HG03571 (cell line): ENCODE data around the gene RBM15.

ENCODE experiments used
- ATAC-seq: cut with Tn5 transposase; IDR thresholded peaks from one replicate; pipeline ENCODE4 v1.9.1; 2021; ENCODE audit not compliant: unreplicated experiment

Gene RBM15

GRCh38 chr1:110347182-110347893 is 8.2 kb downstream of the RBM15 start:
- ATAC-seq, result no peak

- ATAC-seq, result no peak
These were observed 8.9 kb downstream of the RBM15 start for GRCh38 chr1:110348050-110348449.

GRCh38 chr1:110348771-110349170 is 9.6 kb downstream of the RBM15 start:
- no peak for ATAC-seq

GRCh38 chr1:110350360-110350759 is 11.2 kb downstream of the RBM15 start:
- no peak for ATAC-seq

GRCh38 chr1:110355321-110355720 is 16.1 kb downstream of the RBM15 start:
- no peak for ATAC-seq

- no peak for ATAC-seq
These were observed 17.2 kb downstream of the RBM15 start for GRCh38 chr1:110356379-110356778.

- no peak for ATAC-seq
These were observed 21.3 kb downstream of the RBM15 start for GRCh38 chr1:110360431-110360830.

GRCh38 chr1:110361856-110362255 is 22.7 kb downstream of the RBM15 start:
- no peak for ATAC-seq

GRCh38 chr1:110364221-110364620 is 25.0 kb downstream of the RBM15 start:
- ATAC-seq, result no peak

GRCh38 chr1:110370827-110371226 is 31.6 kb downstream of the RBM15 start:
- no peak for ATAC-seq

- no peak for ATAC-seq
These were observed 36.3 kb downstream of the RBM15 start for GRCh38 chr1:110375490-110375889.

- ATAC-seq, result no peak
These were observed 41.6 kb downstream of the RBM15 start for GRCh38 chr1:110380672-110381283.

- no peak for ATAC-seq
These were observed 44.2 kb downstream of the RBM15 start for GRCh38 chr1:110383251-110383990.

GRCh38 chr1:110384581-110385321 is 45.6 kb downstream of the RBM15 start:
- peak; percentile 69 for ATAC-seq

GRCh38 chr1:110385369-110385768 is 46.2 kb downstream of the RBM15 start:
- ATAC-seq, result no peak

- ATAC-seq, result no peak
These were observed 48.0 kb downstream of the RBM15 start for GRCh38 chr1:110387048-110387754.

- no peak for ATAC-seq
These were observed 50.9 kb downstream of the RBM15 start for GRCh38 chr1:110390096-110390495.

- no peak for ATAC-seq
These were observed 51.6 kb downstream of the RBM15 start, which contains the start of gene SLC16A4 for GRCh38 chr1:110390692-110391245. Gene SLC16A4, minus strand, starts transcription at chr1:110391026. Its CDS starts 1,703 bp downstream, at chr1:110389323.

GRCh38 chr1:110393286-110393685 is 54.1 kb downstream of the RBM15 start:
- no peak for ATAC-seq
